ENCODE measurements around the gene PHACTR1. TPM values are rescaled to one million over a fixed set of nuclear protein-coding genes. Genes with fewer than 3 reads are reported as not detected.

The PHACTR1 gene
- polyA plus RNA-seq, 2 of the 4 experiments (the other 2 are of a cell fraction), result not detected

GRCh38 chr6:12845224-12846004 is 128.8 kb downstream of the PHACTR1 start (continued):
- no peak for TF ChIP-seq BCL3 (IDR thresholded peaks at IDR 0.05)

- ATAC-seq (no peak), DNase-seq (ENCODE audit: low read depth in 1 of 2, low spot score in 1 of 2) (no peak), FAIRE-seq (no peak)
- H3K4me1 ChIP-seq, result no peaks in the 10 kb centered on the region
- H3K4me3 ChIP-seq, result no peak overlapping the region
- 65% methylated on average over 13 of the region's 13 CpGs for WGBS (ENCODE audit: missing lambda C conversion rate)
- H3K9me3 ChIP-seq, result no peaks in the 10 kb centered on the region
- CTCF ChIA-PET, result no interaction called here
- TF ChIP-seq HDAC2 (IDR thresholded peaks at IDR 0.05), result no peak
- no peak for TF ChIP-seq CHD4 (IDR thresholded peaks at IDR 0.05; ENCODE audit: borderline replicate concordance)
- no peak for TF ChIP-seq NPAS2 (CRISPR knock-in tag; IDR thresholded peaks at IDR 0.05; ENCODE audit: borderline replicate concordance)
- TF ChIP-seq FOSL2 (IDR thresholded peaks at IDR 0.05), result no peak
- no peak for TF ChIP-seq FOSL2 (CRISPR knock-in tag; IDR thresholded peaks at IDR 0.05)
- TF ChIP-seq ESRRA (IDR thresholded peaks at IDR 0.05; ENCODE audit: borderline replicate concordance, low read length), result no peak
- TF ChIP-seq FOSB (CRISPR knock-in tag; IDR thresholded peaks at IDR 0.05), result no peak
- TF ChIP-seq ZFP36 (IDR thresholded peaks at IDR 0.05; ENCODE audit: borderline replicate concordance, partially characterized antibody), result no peak
- no peak for TF ChIP-seq RFX5 (IDR thresholded peaks at IDR 0.05)
- no peak for TF ChIP-seq ATOH8 (CRISPR knock-in tag; IDR thresholded peaks at IDR 0.05; ENCODE audit: low read depth)
- TF ChIP-seq, protein P1, sequence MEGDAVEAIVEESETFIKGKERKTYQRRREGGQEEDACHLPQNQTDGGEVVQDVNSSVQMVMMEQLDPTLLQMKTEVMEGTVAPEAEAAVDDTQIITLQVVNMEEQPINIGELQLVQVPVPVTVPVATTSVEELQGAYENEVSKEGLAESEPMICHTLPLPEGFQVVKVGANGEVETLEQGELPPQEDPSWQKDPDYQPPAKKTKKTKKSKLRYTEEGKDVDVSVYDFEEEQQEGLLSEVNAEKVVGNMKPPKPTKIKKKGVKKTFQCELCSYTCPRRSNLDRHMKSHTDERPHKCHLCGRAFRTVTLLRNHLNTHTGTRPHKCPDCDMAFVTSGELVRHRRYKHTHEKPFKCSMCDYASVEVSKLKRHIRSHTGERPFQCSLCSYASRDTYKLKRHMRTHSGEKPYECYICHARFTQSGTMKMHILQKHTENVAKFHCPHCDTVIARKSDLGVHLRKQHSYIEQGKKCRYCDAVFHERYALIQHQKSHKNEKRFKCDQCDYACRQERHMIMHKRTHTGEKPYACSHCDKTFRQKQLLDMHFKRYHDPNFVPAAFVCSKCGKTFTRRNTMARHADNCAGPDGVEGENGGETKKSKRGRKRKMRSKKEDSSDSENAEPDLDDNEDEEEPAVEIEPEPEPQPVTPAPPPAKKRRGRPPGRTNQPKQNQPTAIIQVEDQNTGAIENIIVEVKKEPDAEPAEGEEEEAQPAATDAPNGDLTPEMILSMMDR (IDR thresholded peaks at IDR 0.05), result no peak
- no peak for TF ChIP-seq TP53 (CRISPR knock-in tag; IDR thresholded peaks at IDR 0.05)
- TF ChIP-seq USF2 (IDR thresholded peaks at IDR 0.05), result no peak
- no peak for TF ChIP-seq FOXS1 (CRISPR knock-in tag; IDR thresholded peaks at IDR 0.05)
- TF ChIP-seq CBX2 (IDR thresholded peaks at IDR 0.05; ENCODE audit: borderline replicate concordance, low read depth), result no peak
- TF ChIP-seq HEYL (CRISPR knock-in tag; IDR thresholded peaks at IDR 0.05), result no peak
- TF ChIP-seq PHF8 (IDR thresholded peaks at IDR 0.05; ENCODE audit: borderline replicate concordance, low read depth), result no peak
- no peak for TF ChIP-seq NFE2L2 (conservative IDR thresholded peaks at IDR 0.05; ENCODE audit: low read length)
- TF ChIP-seq SMC3 (IDR thresholded peaks at IDR 0.05), result no peak
- TF ChIP-seq EP300 (IDR thresholded peaks at IDR 0.05), result no peak
- no peak overlapping the region for H3K4me2 ChIP-seq
- H3K27ac ChIP-seq, result no peak overlapping the region
- POLR2A ChIA-PET, result no interaction called here
Measured at GRCh38 chr6:12848964-12849808, 132.6 kb downstream of the PHACTR1 start.

Data from A549 (cell line).